Right lobe of liver (tissue), 6 donors: ENCODE data around the gene TLNRD1. TPM values are rescaled to one million over a fixed set of nuclear protein-coding genes. Genes with fewer than 3 reads are reported as not detected.

Experiments
- ATAC-seq, 4 donors: fragments of 200-7000 bp; cut with Tn5 transposase; one replicate each; pipeline ENCODE4 v1.9.1; 2020; ENCODE audit warnings: mild to moderate bottlenecking in 4 of 4, moderate library complexity in 4 of 4
- DNase-seq, 3 donors: peaks; one replicate each; pipeline ENCODE4 v3.0.0-alpha.2; 2020
- H3K27ac ChIP-seq, 3 donors: fragments of 200-600 bp; one replicate each; pipeline ENCODE4 v1.8.0; 2022
- H3K27me3 ChIP-seq, 2 donors: fragments of 200-600 bp; one replicate each; pipeline ENCODE4 v1.8.0; 2022
- H3K36me3 ChIP-seq, 4 donors: fragments of 200-600 bp; sonication (generic) in 1 of 4; one replicate each; pipeline versions ENCODE4 v1.5.1 to v1.8.0; 2017 to 2022; ENCODE audit warnings: control low read depth in 1 of 4
- H3K4me1 ChIP-seq, 4 donors: fragments of 200-600 bp; sonication (generic) in 1 of 4; one replicate each; pipeline versions ENCODE4 v1.5.1 to v1.8.0; 2017 to 2022; ENCODE audit warnings: control low read depth in 1 of 4
- H3K4me3 ChIP-seq, 3 donors: fragments of 200-600 bp; one replicate each; pipeline ENCODE4 v1.8.0; 2022
- H3K9me3 ChIP-seq, 4 donors: fragments of 200-600 bp; sonication (generic) in 1 of 4; one replicate each; pipeline versions ENCODE4 v1.5.1 to v1.8.0; 2017 to 2022; ENCODE audit warnings: control low read depth in 1 of 4
- POLR2A ChIP-seq: fragments of 450-650 bp; IDR thresholded peaks from one replicate; pipeline ENCODE4 v1.6.1; 2017; ENCODE audit warnings: antibody characterized with exemption, mild to moderate bottlenecking
- WGBS: methylation state at CpG from one replicate; pipeline ENCODE4 v1.1.6; 2018; ENCODE audit warnings: low coverage, low lambda C conversion rate; ENCODE audit not compliant: insufficient coverage; ENCODE audit errors: missing lambda C conversion rate; 5-methylcytosine and 5-hydroxymethylcytosine counted together
- intact Hi-C, 2 donors: fragments of 100-400 bp; cut with DNase I; formaldehyde crosslinking; loops; one replicate each; pipeline versions ENCODE4 v1.11.2 to v1.14.1; 2022
- total RNA-seq, 6 experiments: library from RNA; depleted of rRNA in 2 of 6; stranded (reverse); fragments of >200 nt in 2 of 6; fragmentation: NEBNext Ultra II Directional in 3 of 6; extraction: Animal tissue kit (Norgen Biotek cat#: 25700) in 3 of 6; gene quantifications; one replicate each; pipeline versions ENCODE4 v1.1.0 to v1.2.4, GENCODE V29; 2016 to 2023
- TF ChIP-seq, protein P1 (sequence below), 4 donors: fragments of 200-600 bp in 3 of 4; fragments of 450-650 bp in 1 of 4; IDR thresholded peaks; one replicate each; pipeline versions ENCODE4 v1.5.1 to v1.8.0; 2016 to 2022; ENCODE audit warnings: antibody characterized with exemption in 4 of 4, mild to moderate bottlenecking in 2 of 4
- donor health status: DM: no; HTN: yes; CAD: no.
- donor health status: DM: no; HTN: no; CAD: no.
- donor health status: DM: no; HTN: no; CAD: no.
- donor health status: DM: no; HTN: yes; CAD: no.
- donor health status: DM: no; HTN: yes; CAD: no.

TLNRD1 gene
- total RNA-seq, 6 experiments from 2014 or later, result 3.0 to 7.4 (median 5.5) TPM

- Histone ChIP-seq H3K4me3 (no peak overlapping the region), H3K36me3 (no peaks in the 10 kb centered on the region), H3K27me3 (no peaks in the 10 kb centered on the region), H3K4me1 (no peaks in the 10 kb centered on the region), H3K9me3 (no peaks in the 10 kb centered on the region), H3K27ac (no peak overlapping the region)
- intact Hi-C loops, result loop anchor here in 1 of 2 donors (10.0 kb wide), 1 partner anchor 513 kb away; no protein-coding TSS in a partner anchor
- DNase-seq (no peak), ATAC-seq (no peak)
- no peak for TF ChIP-seq POLR2A
- TF ChIP-seq, protein P1, sequence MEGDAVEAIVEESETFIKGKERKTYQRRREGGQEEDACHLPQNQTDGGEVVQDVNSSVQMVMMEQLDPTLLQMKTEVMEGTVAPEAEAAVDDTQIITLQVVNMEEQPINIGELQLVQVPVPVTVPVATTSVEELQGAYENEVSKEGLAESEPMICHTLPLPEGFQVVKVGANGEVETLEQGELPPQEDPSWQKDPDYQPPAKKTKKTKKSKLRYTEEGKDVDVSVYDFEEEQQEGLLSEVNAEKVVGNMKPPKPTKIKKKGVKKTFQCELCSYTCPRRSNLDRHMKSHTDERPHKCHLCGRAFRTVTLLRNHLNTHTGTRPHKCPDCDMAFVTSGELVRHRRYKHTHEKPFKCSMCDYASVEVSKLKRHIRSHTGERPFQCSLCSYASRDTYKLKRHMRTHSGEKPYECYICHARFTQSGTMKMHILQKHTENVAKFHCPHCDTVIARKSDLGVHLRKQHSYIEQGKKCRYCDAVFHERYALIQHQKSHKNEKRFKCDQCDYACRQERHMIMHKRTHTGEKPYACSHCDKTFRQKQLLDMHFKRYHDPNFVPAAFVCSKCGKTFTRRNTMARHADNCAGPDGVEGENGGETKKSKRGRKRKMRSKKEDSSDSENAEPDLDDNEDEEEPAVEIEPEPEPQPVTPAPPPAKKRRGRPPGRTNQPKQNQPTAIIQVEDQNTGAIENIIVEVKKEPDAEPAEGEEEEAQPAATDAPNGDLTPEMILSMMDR (IDR thresholded peaks at IDR 0.05), result no peak
- 79% methylated on average over 2 of the region's 3 CpGs for WGBS
Observed at GRCh38 chr15:80967451-80967850, 33.3 kb upstream of the TLNRD1 start.

- TF ChIP-seq POLR2A, result no peak
- TF ChIP-seq, protein P1 (IDR thresholded peaks at IDR 0.05), result no peak
- no peak for DNase-seq
- no peak overlapping the region for H3K4me3 ChIP-seq
- no peaks in the 10 kb centered on the region for H3K9me3 ChIP-seq
- H3K27ac ChIP-seq, result no peak overlapping the region
- no peaks in the 10 kb centered on the region for H3K36me3 ChIP-seq
- no CpG with 5 or more reads among the region's 4 CpGs for WGBS
- intact Hi-C loops, result loop anchor here in 1 of 2 donors (10.0 kb wide), 1 partner anchor 513 kb away; no protein-coding TSS in a partner anchor
- ATAC-seq, result no peak
- no peaks in the 10 kb centered on the region for H3K27me3 ChIP-seq
- H3K4me1 ChIP-seq, result no peaks in the 10 kb centered on the region
Observed at GRCh38 chr15:80967991-80968510, 32.7 kb upstream of the TLNRD1 start.

DNA sequence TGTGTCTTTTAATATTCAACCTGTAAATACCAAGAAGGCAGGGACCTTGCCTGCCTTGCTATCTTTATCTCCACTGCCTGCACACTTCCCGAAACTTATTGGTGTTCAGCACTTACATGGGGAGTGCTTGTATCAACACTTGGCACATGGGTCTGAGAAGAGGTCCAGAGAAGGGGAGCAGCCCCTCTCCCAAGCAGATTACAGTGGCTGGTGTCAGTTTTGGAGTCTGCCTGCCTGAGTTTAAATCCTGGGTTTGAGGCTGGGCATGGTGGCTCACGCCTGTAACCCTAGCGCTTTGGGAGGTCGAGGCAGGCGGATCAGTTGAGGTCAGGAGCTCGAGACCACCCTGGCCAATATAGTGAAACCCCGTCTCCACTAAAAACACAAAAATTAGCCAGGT, 31.4 kb upstream of the TLNRD1 start:
- DNase-seq (no peak), ATAC-seq (no peak)
- no peak overlapping the region for H3K4me3 ChIP-seq
- intact Hi-C loops, result loop anchor here in 1 of 2 donors (10.0 kb wide), 1 partner anchor 515 kb away; no protein-coding TSS in a partner anchor
- no peaks in the 10 kb centered on the region for H3K27me3 ChIP-seq
- H3K36me3 ChIP-seq, result no peaks in the 10 kb centered on the region
- no peak for TF ChIP-seq POLR2A
- TF ChIP-seq, protein P1 (IDR thresholded peaks at IDR 0.05), result no peak
- no peaks in the 10 kb centered on the region for H3K4me1 ChIP-seq
- WGBS, result 63% methylated on average over 1 of the region's 7 CpGs
- H3K9me3 ChIP-seq, result no peaks in the 10 kb centered on the region
- no peak overlapping the region for H3K27ac ChIP-seq

DNA sequence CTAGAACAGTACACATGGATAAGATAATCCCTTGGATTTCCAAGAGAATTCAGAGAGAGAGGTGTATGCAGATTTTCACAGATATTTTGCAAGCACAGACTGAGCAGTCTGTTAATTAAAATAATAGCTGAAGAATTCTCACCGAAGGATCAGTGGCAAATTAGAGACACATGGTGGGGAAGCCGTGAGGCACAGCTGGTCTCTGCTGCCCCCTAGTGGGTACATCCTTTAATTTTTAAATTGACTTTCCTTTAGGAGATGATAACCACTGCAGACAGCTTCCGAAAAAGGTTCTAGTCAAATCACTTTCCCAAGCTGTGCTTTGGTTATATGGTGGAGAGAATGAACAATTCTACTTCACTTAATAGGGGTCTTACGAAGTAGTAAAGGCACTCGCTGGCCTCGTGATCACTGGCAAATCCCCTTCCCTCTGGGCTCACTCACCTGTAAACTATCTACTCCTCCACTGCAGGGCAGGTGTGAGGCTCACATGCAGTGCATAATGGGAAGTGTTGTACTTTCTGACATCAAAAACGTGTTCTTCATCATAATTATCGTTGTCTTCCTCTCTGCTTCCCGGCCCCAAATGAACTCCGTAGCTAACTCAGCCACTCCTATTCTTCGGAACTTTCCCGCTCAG, 30.6 kb upstream of the TLNRD1 start:
- no peaks in the 10 kb centered on the region for H3K9me3 ChIP-seq
- ATAC-seq (peak; percentile 75 to 89 (median 82)), DNase-seq (no peak)
- TF ChIP-seq, protein P1 (IDR thresholded peaks at IDR 0.05), result peak; percentile 71 to 86 (median 84)
- no peak for TF ChIP-seq POLR2A
- WGBS, result 44% methylated on average over 10 of the region's 12 CpGs
- H3K4me3 ChIP-seq, result no peak overlapping the region
- no peaks in the 10 kb centered on the region for H3K4me1 ChIP-seq
- no peak overlapping the region for H3K27ac ChIP-seq
- intact Hi-C loops, result loop anchor here (5.0 to 10.0 kb wide), 3 partner anchors 193 to 515 kb away; partner anchors contain the start of gene CEMIP (in 1 of the 2)
- H3K27me3 ChIP-seq, result no peaks in the 10 kb centered on the region
- no peaks in the 10 kb centered on the region for H3K36me3 ChIP-seq
